GM21619 (cell line): ENCODE data around the gene KRT14.

Source experiments
- ATAC-seq: cut with Tn5 transposase; IDR thresholded peaks from one replicate; pipeline ENCODE4 v1.9.1; 2021; ENCODE audit not compliant: unreplicated experiment

Gene KRT14

GRCh38 chr17:41533613-41534012, 53.1 kb downstream of the KRT14 start:
- no peak for ATAC-seq

GRCh38 chr17:41532947-41533570, 53.6 kb downstream of the KRT14 start:
- ATAC-seq = no peak
